HG03175 (cell line): ENCODE measurements around the gene OBSCN.

Experiments
- ATAC-seq: cut with Tn5 transposase; IDR thresholded peaks from one replicate; pipeline ENCODE4 v1.9.1; 2021; ENCODE audit warnings: mild to moderate bottlenecking, moderate library complexity; ENCODE audit not compliant: unreplicated experiment

OBSCN gene

DNA sequence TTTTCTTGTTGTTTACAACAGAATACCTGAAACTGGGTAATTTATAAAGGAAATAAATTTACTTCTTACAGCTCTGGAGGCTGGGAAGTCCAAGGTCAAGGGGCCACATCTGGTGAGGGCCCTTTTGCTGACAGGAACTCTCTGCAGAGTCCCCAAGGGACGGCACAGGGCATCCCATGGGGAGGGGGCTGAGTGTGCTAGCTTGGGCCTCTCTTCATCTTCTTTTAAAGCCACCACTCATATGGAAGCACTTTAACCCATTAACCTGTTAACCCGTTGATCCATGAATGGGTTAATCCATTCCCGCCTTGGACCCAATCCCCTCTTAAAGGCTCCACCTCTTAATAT lies 76.3 kb downstream of the OBSCN start:
- no peak for ATAC-seq

DNA sequence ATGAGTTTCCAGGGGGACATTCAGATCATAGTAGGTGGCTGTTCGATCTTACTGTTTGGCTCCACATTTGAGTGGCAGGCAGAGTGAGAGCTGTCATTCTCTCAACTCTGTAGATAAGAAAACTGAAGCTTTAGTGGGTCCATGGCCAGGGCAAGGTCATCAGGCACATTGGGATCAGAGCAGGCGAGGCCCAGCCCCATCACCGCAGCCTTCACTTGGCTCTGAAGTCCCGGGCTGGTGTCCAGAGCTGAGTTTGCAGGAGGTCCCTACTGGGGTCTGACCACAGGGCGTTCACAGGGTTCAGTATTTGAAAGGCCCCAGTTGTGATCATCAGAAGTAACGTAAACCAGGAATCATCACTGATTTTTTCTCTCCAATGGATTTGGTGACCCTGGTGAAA lies 76.7 kb downstream of the OBSCN start:
- ATAC-seq = no peak

DNA sequence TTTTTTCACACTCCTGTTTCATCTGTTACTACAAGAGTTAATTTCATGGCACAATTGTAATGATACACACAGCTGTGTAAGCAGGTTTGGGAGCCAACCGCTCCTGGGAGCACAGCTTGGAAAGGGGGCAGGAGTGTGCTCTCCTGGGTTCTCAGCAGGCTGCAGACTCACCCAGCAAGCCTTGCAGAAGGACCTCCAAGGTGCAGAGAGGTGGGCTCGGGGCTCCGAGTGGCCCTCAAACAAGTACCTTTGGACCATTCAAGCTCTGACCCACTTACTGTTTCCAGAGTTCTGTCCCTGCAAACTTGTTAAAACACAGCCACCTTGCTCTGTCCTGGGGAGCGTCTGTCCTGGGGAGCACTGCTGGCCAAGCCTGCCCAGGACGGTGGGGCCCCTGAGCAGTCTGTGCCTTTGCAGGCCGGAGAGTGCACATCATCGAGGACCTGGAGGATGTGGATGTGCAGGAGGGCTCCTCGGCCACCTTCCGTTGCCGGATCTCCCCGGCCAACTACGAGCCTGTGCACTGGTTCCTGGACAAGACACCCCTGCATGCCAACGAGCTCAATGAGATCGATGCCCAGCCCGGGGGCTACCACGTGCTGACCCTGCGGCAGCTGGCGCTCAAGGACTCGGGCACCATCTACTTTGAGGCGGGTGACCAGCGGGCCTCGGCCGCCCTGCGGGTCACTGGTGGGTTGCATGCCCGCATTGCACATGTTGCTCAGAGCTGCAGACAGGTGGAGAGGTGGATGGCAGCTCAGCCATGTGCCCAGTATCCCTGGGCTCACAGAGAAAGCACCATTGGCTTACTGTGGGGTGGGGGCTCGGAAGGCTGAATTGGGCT lies 78.0 kb downstream of the OBSCN start:
- no peak for ATAC-seq

DNA sequence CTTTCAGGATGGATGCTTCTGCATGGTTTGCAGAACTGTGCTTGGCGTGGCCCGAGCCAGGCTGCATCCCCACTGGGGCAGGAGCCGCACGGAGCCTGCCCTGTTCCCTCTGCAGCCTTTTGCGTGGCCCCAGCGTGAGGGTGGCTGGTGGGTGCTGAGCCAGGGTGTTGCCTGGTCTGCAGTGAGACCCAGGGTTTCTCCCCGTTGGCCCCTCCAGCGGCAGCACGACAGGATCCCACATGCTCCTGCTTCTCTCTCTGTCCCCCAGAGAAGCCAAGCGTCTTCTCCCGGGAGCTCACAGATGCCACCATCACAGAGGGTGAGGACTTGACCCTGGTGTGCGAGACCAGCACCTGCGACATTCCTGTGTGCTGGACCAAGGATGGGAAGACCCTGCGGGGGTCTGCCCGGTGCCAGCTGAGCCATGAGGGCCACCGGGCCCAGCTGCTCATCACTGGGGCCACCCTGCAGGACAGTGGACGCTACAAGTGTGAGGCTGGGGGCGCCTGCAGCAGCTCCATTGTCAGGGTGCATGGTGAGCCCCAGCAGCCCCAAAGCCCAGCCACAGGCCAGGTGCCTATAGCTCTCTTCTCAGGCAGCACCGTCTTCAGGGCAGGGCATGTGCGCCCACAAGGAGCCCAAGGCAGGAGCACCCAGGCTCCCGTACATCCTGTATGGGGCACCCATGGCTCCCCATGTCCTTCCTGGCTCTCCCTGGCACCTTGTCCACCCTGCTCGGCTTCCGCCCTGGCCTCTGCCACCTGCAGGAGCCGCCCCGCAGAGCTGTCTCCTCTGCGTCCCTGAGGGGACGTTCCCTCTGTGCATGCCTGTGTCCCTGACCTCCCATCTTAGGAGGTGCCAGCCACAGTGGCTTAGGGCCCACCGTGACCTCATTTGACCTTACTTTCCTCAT lies 78.9 kb downstream of the OBSCN start:
- ATAC-seq = no peak

DNA sequence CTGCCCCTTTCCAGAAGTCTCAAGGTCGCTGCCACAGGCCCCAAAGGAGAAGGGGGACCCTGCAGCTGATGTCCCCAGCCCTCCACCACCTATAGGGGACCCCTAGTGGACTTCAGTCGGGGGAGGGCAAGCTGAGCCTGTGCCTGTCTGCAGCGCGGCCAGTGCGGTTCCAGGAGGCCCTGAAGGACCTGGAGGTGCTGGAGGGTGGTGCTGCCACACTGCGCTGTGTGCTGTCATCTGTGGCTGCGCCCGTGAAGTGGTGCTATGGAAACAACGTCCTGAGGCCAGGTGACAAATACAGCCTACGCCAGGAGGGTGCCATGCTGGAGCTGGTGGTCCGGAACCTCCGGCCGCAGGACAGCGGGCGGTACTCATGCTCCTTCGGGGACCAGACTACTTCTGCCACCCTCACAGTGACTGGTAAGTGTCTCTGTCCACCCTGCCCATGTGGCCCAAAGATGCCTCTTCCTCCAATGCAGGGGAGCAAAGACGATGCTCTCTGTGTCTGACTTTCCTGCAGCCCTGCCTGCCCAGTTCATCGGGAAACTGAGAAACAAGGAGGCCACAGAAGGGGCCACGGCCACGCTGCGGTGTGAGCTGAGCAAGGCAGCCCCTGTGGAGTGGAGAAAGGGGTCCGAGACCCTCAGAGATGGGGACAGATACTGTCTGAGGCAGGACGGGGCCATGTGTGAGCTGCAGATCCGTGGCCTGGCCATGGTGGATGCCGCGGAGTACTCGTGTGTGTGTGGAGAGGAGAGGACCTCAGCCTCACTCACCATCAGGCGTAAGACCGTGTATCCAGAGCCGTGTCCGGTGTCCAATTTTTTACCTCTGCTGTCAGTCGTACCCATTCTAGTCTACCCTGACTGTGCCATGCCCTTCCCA lies 79.9 kb downstream of the OBSCN start:
- no peak for ATAC-seq

DNA sequence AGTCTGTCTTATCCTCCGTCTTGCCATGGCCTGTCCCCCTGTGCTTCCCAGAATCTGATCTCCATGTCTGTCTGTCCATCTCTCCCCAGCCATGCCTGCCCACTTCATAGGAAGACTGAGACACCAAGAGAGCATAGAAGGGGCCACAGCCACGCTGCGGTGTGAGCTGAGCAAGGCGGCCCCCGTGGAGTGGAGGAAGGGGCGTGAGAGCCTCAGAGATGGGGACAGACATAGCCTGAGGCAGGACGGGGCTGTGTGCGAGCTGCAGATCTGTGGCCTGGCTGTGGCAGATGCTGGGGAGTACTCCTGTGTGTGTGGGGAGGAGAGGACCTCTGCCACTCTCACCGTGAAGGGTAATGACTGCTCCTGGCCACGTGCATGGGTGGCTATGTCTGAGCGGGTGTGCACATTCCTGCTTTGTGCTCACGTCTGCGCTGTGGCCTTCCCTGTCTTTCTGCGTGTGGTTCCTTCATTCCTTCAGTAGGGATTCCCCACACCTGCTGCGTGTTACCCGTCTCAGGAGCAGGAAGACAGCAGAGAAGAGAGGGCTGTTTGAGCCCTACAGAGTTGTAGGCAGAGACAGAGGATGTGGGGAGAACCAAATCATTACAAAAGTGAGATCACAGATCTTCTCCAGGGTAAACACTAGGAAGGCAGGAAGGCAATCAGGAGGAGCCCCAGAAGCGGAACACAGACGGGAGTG lies 80.8 kb downstream of the OBSCN start:
- no peak for ATAC-seq

DNA sequence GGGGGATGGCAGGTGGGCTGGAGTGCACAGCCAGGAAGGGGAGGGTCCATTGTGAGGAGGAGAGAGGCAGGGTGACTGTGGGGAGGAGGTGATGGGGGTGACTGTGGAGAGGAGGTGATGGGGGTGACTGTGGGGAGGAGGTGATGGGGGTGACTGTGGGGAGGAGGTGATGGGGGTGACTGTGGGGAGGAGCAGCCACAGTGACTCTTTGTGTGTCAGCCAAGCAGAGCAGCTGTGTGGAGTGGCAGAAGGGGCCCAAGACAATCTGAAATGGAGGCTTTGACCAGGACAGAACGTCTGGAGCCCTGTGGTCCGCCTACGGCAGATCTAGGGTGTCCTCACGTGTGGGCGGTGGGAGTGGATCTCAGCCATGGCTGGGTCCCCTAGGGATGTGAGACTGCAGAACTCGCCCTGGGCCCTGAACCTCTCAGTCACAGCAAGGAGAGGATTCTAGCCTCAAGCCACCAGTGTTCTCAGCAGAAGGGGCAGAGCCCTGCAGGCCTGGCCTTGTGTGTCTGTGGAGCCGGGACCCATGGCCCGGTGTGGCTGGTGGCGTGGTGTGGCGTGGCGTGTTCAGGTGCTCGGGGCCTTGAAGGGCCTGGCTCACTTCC lies 81.5 kb downstream of the OBSCN start:
- ATAC-seq = no peak

DNA sequence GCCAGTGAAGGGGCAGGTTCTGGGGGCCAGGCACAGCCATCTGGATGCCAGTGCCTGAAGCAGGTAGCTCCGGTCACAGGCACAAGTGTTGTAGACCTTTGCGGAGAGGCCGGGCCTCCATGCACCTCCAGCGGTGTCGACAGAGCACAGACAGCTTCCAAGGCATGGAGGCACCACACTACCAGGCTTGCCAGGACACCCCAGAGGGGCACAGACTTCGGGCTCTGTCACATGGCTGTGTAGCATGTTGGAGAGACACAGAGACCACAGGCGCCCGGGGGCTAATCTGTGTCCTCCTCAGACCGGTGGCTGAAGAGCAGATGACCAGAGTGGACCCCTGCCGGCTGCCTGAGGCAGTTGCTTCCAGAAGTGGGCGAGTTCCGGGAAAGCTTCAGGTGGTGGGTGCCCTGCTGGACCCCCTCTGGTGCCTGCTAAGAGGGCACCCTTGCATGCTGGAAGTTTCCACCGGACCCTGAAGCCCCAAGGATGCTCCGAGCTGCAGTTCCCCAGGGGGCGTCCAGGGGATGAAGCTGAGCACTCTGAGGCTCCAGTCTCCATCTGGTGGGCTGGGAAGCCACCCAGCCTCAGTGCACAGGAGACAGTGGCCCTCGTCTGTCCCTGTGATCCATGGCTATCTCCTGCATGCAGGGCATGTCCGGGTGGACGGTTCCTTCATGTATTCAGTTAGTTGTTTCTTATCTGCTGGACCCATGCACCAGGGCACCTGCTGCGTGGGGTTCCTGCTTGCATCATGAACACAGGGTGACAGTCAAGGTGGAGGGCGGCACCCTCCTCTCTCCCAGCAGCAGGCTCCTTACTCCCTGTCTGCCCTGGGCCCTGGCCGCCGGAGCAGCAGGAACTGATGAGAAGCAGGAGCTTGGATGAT lies 82.4 kb downstream of the OBSCN start:
- no peak for ATAC-seq

DNA sequence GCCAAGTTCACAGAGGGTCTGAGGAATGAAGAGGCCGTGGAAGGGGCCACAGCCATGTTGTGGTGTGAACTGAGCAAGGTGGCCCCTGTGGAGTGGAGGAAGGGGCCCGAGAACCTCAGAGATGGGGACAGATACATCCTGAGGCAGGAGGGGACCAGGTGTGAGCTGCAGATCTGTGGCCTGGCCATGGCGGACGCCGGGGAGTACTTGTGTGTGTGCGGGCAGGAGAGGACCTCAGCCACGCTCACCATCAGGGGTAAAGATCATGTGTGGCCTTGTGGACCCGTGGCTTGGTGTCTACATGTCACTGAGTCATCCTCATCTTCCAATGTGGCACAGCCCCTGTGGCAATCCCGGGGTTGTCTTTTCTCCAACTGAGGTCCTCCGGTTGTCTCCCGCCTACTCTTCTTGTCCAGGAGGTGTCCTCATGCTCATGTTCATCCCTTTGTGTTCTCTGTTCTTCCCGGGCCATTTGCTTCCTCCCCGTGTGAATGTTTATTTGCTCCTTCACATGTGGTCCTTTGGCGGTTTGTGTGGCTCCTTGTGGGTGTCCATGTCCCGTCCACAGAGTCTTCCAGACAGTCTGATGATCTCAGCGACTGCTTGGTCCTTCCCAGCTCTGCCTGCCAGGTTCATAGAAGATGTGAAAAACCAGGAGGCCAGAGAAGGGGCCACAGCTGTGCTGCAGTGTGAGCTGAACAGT lies 84.2 kb downstream of the OBSCN start:
- no peak for ATAC-seq

DNA sequence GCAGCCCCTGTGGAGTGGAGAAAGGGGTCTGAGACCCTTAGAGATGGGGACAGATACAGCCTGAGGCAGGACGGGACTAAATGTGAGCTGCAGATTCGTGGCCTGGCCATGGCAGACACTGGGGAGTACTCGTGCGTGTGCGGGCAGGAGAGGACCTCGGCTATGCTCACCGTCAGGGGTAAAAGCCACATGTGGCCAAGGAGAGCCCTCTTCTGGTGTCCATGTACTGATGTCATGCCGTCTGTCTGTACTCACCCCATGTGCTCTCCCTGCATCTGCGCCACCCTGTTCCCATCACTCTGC lies 84.7 kb downstream of the OBSCN start:
- no peak for ATAC-seq

DNA sequence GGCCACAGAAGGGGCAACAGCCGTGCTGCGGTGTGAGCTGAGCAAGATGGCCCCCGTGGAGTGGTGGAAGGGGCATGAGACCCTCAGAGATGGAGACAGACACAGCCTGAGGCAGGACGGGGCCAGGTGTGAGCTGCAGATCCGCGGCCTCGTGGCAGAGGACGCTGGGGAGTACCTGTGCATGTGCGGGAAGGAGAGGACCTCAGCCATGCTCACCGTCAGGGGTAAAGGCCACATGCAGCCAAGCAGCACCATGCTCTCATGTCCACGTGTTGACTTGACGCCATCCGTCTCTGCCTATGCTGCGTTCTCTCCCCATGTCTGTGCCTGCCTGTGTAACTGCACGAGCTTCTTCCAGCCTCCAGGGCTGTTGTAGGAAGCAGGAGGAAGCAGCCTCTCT lies 85.5 kb downstream of the OBSCN start:
- no peak for ATAC-seq

DNA sequence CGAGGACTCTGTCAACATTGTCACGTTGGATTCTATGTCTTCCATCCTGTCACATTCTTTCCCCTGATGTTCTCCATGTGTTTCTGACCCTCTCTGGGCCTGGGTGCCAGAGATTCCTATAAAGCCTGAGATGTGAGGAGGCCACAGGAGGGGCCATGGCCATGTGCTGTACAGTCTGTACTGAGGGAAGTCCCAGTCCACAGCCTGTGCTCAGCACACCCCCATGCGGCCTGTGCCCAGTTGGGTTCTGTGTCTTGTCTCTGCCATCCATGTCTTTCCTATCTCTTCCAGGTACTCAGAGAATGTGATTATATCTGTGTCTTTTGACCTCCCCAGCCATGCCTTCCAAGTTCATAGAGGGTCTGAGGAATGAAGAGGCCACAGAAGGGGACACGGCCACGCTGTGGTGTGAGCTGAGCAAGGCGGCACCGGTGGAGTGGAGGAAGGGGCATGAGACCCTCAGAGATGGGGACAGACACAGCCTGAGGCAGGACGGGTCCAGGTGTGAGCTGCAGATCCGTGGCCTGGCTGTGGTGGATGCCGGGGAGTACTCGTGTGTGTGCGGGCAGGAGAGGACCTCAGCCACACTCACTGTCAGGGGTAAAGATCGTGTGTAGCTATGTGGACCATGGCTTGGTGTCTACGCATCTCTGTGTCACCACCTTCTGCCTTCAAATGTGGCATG lies 86.1 kb downstream of the OBSCN start:
- ATAC-seq = no peak

DNA sequence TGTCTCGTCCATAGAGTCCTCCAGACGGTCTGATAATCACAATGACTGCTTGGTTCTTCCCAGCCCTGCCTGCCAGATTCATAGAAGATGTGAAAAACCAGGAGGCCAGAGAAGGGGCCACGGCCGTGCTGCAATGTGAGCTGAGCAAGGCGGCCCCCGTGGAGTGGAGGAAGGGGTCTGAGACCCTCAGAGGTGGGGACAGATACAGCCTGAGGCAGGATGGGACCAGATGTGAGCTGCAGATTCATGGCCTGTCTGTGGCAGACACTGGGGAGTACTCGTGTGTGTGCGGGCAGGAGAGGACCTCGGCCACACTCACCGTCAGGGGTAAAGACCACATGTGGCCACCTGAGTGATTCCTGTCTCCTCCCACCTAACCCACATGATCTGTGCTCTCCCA lies 86.9 kb downstream of the OBSCN start:
- ATAC-seq = no peak

DNA sequence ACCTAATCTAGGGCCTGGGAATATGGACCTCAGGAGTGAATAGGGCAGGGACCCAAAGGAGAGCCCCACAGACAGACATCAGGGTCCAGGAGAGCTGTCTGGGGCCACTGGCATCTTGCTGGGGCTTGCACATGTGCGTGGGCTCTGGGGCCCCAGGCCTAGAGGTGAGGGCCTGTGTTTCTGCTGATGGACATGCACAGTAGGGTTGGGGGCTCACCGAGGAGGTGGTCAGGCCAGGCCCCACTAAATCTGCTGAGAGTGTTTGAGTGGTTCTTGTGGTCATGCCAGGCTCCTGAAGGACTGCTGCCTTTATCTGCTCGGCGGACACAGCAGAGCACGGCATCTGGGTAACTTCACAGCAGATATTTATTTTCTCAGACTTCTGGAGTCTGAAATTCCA lies 87.4 kb downstream of the OBSCN start:
- no peak for ATAC-seq

DNA sequence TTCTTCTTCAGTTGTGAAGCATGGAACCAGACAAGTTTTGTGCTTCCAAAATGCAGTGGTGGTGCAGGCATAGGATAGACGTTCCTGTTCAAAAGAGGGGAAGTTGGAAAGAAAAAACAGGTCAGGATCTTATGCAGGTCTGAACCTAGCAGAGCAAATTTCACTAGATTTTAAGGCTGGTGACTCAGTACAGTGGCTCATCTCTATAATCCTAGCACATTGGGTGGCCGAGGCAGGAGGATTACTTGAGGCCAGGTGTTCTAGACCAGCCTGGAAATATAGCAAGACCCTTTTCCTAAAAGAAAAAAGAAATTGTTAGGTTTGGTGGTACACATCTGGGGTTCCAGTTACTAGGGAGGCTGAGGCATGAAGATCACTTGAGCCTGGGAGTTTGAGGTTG lies 88.1 kb downstream of the OBSCN start:
- ATAC-seq = no peak

DNA sequence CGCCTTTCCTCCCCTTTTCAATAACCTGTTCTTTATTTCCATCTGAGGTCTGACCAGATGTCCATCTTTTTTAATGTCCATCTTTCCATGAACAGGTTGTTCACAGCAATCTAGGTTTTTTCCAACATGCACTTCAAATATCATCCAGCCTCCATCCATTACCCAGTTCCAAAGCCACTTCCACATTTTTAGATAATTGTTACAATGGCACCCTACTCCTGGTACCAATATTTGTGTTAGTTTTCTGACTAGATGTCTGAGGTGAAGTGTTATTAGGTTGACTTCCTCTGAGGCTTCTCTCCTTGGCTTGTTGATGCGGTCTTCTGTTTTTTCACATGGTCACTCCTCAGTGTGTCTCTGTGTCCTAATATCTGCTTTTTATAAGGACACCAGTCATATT lies 89.4 kb downstream of the OBSCN start:
- ATAC-seq = no peak

DNA sequence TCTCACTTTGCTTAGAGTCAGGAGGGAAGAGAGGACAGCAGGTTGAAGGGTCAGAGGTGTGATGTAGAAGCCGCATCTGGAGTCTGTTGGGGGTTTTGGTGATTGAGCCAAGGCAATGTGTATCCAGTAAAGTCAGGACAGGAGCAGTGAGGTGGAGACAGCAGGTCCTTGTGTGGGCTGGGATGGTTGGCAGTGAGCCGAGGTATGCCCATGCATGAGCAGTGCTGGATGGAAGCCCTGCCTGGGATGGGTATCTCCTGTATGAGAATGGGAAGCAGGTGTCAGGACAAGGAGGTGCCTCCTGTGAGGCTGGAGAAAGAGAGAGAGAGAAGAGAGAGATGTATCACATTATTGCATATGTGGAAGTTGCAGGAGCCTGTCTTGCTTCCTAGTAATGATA lies 90.0 kb downstream of the OBSCN start:
- ATAC-seq = no peak

DNA sequence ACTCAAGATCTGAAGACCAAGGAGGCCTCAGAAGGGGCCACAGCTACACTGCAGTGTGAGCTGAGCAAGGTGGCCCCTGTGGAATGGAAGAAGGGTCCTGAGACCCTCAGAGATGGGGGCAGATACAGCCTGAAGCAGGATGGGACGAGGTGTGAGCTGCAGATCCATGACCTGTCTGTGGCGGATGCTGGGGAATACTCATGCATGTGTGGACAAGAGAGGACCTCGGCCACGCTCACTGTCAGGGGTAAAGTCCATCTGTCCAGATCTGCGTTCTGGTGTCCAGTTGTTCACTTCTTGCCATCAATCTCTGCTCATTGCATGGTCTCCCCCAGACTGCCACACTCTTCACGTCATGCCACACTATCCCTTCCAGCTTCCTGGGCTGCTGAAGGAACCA lies 90.6 kb downstream of the OBSCN start:
- ATAC-seq = no peak
